Measurements from ENCODE around the gene ARHGEF17.

DNA sequence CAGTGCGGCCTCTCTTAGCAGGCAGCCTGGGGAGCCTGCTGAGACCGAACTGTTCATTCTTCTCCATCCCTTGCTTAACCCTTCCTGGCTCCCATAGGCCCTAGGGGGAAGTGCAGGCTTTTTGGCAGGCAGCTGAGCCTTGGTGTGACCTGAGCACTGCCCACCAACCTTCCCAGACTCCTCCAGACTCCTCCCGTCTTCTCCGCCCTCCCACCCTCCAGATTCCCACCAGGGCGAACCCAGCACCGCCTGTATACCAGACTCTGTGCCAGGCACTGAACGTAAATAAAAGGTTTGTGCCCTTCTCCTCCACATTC lies 76.0 kb downstream of the ARHGEF17 start:
- TF ChIP-seq POLR2A (IDR thresholded peaks at IDR 0.05; ENCODE audit: low read length) (no peak), GATA1 (IDR thresholded peaks at IDR 0.05; ENCODE audit: low read depth, low read length) (no peak)

Data from erythroblast (primary cell).